ENCODE measurements around the gene RARG. TPM values are rescaled to one million over a fixed set of nuclear protein-coding genes. Genes with fewer than 3 reads are reported as not detected.
A peak's percentile ranks its signal among the peaks of the same experiment; 100 is the strongest.

Gene RARG
- total RNA-seq, 1 experiment from 2014 or later, result 77.2 TPM

DNA sequence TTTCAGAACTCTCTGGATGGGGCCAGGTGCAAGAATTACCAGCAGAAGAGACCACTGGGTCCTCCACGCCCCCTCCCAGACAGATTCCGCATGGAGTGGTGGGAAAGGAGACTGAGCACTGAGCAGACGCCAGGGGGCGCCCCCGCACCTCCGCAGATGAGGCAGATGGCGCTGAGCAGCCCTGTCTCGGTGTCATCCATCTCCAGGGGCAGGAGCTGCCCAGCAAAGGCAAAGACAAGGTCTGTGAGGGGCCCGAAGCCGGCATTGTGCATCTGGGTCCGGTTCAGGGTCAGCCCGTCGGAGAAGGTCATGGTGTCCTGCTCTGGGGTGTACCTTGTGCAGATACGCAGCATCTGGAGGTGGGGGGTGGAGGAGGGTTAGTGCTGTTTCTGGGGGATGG lies 18.7 kb downstream of the RARG start:
- H3K4me1 Mint-ChIP-seq, result peaks cover 57% of the 10 kb centered on the region
- H3K27me3 Mint-ChIP-seq (ENCODE audit: low read depth), result no peaks in the 10 kb centered on the region
- H3K4me3 Mint-ChIP-seq, result 0 out of 2 replicates have a peak overlapping the region, but pooled peaks have one; percentile 2
- peak overlapping the region; percentile 63; the same call in 1 of the 2 replicates for H3K27ac Mint-ChIP-seq
- TF ChIP-seq, protein P1, sequence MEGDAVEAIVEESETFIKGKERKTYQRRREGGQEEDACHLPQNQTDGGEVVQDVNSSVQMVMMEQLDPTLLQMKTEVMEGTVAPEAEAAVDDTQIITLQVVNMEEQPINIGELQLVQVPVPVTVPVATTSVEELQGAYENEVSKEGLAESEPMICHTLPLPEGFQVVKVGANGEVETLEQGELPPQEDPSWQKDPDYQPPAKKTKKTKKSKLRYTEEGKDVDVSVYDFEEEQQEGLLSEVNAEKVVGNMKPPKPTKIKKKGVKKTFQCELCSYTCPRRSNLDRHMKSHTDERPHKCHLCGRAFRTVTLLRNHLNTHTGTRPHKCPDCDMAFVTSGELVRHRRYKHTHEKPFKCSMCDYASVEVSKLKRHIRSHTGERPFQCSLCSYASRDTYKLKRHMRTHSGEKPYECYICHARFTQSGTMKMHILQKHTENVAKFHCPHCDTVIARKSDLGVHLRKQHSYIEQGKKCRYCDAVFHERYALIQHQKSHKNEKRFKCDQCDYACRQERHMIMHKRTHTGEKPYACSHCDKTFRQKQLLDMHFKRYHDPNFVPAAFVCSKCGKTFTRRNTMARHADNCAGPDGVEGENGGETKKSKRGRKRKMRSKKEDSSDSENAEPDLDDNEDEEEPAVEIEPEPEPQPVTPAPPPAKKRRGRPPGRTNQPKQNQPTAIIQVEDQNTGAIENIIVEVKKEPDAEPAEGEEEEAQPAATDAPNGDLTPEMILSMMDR (IDR thresholded peaks at IDR 0.05), result peak; percentile 97
- TF ChIP-seq, protein P2, sequence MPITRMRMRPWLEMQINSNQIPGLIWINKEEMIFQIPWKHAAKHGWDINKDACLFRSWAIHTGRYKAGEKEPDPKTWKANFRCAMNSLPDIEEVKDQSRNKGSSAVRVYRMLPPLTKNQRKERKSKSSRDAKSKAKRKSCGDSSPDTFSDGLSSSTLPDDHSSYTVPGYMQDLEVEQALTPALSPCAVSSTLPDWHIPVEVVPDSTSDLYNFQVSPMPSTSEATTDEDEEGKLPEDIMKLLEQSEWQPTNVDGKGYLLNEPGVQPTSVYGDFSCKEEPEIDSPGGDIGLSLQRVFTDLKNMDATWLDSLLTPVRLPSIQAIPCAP (CRISPR knock-in tag; IDR thresholded peaks at IDR 0.05), result no peak
- 0 out of 2 replicates have a peak, but pooled peaks have one; percentile 48 for TF ChIP-seq ZNF121 (CRISPR knock-in tag; IDR thresholded peaks at IDR 0.05)
- TF ChIP-seq NFE2L1 (CRISPR knock-in tag; IDR thresholded peaks at IDR 0.05), result no peak
- TF ChIP-seq, protein P3, sequence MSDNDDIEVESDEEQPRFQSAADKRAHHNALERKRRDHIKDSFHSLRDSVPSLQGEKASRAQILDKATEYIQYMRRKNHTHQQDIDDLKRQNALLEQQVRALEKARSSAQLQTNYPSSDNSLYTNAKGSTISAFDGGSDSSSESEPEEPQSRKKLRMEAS (CRISPR knock-in tag; IDR thresholded peaks at IDR 0.05), result peak; percentile 19; the same call in 1 of the 2 replicates
- no peak for TF ChIP-seq TEAD4 (CRISPR knock-in tag; IDR thresholded peaks at IDR 0.05)
- ChIA-PET CTCF (interaction anchor here (0.6 to 12.2 kb wide), 40 partner anchors 7 to 295 kb away, joined by 3 to 333 read pairs (median 7); partner anchors contain the start of genes AAAS, CSAD, ESPL1 and IGFBP6), POLR2A (interaction anchor here (1.0 to 1.9 kb wide), 4 partner anchors 38 to 464 kb away, joined by 3 to 13 read pairs (median 4); partner anchors contain the start of gene ESPL1)
- H3K36me3 Mint-ChIP-seq, result peaks cover 28% of the 10 kb centered on the region
- no peaks in the 10 kb centered on the region for H3K9me3 Mint-ChIP-seq
- DNase-seq (ENCODE audit: low spot score) (peak; percentile 93), ATAC-seq (peak; percentile 59)

DNA sequence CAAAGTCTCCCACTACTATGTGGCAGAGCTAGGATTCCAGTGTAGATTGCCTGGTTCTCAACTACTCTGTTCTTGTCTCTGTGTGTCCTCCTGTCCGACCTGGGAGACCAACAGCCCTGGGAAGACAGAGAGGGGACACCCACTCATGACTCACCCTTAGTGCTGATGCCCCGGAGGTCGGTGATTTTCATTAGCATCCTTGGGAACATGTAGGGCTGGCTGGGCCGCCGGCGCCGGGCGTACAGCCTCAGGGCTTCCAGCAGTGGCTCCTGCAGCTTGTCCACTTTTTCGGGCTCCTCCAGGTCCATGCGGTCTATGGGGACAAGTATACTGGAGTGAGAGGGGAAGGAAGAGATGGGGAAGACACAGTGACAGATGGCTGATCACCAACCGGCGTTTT lies 19.1 kb downstream of the RARG start:
- Mint-ChIP-seq H3K4me1 (peaks cover 55% of the 10 kb centered on the region), H3K9me3 (no peaks in the 10 kb centered on the region), H3K27me3 (ENCODE audit: low read depth) (no peaks in the 10 kb centered on the region), H3K36me3 (peaks cover 28% of the 10 kb centered on the region), H3K27ac (no peak overlapping the region), H3K4me3 (no peak overlapping the region)
- DNase-seq (ENCODE audit: low spot score), result no peak
- no peak for ATAC-seq
- no peak for TF ChIP-seq ZNF219 (CRISPR knock-in tag; IDR thresholded peaks at IDR 0.05; ENCODE audit: borderline replicate concordance)
- no peak for TF ChIP-seq EMX1 (CRISPR knock-in tag; IDR thresholded peaks at IDR 0.05)
- TF ChIP-seq, protein P4, sequence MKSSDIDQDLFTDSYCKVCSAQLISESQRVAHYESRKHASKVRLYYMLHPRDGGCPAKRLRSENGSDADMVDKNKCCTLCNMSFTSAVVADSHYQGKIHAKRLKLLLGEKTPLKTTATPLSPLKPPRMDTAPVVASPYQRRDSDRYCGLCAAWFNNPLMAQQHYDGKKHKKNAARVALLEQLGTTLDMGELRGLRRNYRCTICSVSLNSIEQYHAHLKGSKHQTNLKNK (CRISPR knock-in tag; IDR thresholded peaks at IDR 0.05), result no peak
- no peak for TF ChIP-seq NR2C2 (CRISPR knock-in tag; IDR thresholded peaks at IDR 0.05)
- TF ChIP-seq, protein P5, sequence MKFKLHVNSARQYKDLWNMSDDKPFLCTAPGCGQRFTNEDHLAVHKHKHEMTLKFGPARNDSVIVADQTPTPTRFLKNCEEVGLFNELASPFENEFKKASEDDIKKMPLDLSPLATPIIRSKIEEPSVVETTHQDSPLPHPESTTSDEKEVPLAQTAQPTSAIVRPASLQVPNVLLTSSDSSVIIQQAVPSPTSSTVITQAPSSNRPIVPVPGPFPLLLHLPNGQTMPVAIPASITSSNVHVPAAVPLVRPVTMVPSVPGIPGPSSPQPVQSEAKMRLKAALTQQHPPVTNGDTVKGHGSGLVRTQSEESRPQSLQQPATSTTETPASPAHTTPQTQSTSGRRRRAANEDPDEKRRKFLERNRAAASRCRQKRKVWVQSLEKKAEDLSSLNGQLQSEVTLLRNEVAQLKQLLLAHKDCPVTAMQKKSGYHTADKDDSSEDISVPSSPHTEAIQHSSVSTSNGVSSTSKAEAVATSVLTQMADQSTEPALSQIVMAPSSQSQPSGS (CRISPR knock-in tag; IDR thresholded peaks at IDR 0.05; ENCODE audit: borderline replicate concordance, low read depth), result no peak
- no peak for TF ChIP-seq PRRX2 (CRISPR knock-in tag; IDR thresholded peaks at IDR 0.05)
- ChIA-PET CTCF (interaction anchor here (0.8 to 12.2 kb wide), 23 partner anchors 8 to 215 kb away, joined by 3 to 333 read pairs (median 15); partner anchors contain the start of genes CSAD, ESPL1, MYG1 and PFDN5), POLR2A (interaction anchor here (1.0 kb wide), 1 partner anchor 40 kb away, joined by 3 read pairs; no protein-coding TSS in a partner anchor)

DNA sequence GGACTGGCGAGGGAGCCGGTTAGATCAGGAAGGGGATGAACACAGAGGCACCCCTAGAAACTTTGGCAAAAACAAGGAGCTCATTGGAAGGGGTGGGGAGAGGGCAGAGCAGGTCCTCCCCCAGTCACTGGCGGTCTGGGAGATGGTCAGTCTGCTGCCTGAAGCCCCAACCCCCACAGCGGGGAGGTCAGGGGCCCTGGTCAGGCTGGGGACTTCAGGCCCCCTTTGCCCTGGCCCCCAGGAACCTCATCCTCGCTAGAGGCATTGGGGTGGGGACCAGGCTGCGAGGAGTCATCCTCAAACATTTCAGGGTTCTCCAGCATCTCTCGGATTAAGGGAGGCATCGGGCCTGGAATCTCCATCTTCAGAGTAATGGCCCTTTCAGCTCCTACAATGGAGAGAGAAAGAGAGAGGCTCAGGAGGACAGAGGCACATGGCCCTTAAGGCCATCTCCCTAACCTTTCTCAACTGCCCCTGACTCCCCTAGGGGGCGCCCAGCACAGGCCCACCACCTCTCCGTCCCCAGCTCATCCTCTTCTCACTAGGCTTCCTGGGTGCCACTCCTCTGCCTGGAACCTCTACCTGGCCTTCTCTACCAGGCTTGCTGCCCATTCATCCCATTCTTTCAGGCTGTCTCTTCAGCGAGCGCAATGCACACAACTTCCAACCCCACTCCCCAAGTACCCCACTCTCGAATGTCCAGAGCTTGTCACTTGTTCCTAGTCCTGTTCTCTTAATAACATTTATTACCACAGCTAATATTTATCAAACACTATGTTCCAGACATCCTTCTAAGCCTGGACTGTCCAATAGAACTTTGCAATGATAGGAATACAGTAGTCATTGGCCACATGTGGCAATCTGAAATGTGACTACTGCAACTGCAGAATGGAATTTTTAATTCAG lies 20.3 kb downstream of the RARG start:
- ChIA-PET CTCF (interaction anchor here (0.6 to 12.2 kb wide), 30 partner anchors 9 to 224 kb away, joined by 3 to 333 read pairs (median 6); partner anchors contain the start of genes AAAS, CSAD, ESPL1 and MYG1), POLR2A (interaction anchor here (0.6 kb wide), 1 partner anchor 282 kb away, joined by 3 read pairs; no protein-coding TSS in a partner anchor)
- DNase-seq (ENCODE audit: low spot score), result no peak
- H3K9me3 Mint-ChIP-seq, result no peaks in the 10 kb centered on the region
- TF ChIP-seq, protein P1 (IDR thresholded peaks at IDR 0.05), result peak; percentile 48
- TF ChIP-seq, protein P6, sequence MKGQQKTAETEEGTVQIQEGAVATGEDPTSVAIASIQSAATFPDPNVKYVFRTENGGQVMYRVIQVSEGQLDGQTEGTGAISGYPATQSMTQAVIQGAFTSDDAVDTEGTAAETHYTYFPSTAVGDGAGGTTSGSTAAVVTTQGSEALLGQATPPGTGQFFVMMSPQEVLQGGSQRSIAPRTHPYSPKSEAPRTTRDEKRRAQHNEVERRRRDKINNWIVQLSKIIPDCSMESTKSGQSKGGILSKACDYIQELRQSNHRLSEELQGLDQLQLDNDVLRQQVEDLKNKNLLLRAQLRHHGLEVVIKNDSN (CRISPR knock-in tag; IDR thresholded peaks at IDR 0.05), result no peak
- no peak for TF ChIP-seq JAZF1 (CRISPR knock-in tag; IDR thresholded peaks at IDR 0.05)
- no peak for TF ChIP-seq NR2C2 (CRISPR knock-in tag; IDR thresholded peaks at IDR 0.05)
- TF ChIP-seq, protein P7, sequence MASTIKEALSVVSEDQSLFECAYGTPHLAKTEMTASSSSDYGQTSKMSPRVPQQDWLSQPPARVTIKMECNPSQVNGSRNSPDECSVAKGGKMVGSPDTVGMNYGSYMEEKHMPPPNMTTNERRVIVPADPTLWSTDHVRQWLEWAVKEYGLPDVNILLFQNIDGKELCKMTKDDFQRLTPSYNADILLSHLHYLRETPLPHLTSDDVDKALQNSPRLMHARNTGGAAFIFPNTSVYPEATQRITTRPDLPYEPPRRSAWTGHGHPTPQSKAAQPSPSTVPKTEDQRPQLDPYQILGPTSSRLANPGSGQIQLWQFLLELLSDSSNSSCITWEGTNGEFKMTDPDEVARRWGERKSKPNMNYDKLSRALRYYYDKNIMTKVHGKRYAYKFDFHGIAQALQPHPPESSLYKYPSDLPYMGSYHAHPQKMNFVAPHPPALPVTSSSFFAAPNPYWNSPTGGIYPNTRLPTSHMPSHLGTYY (CRISPR knock-in tag; IDR thresholded peaks at IDR 0.05), result no peak
- H3K36me3 Mint-ChIP-seq, result peaks cover 28% of the 10 kb centered on the region
- H3K27ac Mint-ChIP-seq, result no peak overlapping the region
- peaks cover 47% of the 10 kb centered on the region for H3K4me1 Mint-ChIP-seq
- no peak overlapping the region for H3K4me3 Mint-ChIP-seq
- H3K27me3 Mint-ChIP-seq (ENCODE audit: low read depth), result peaks cover 4% of the 10 kb centered on the region; the same call in 1 of the 2 replicates
- no peak for ATAC-seq
